Hair follicle dermal papilla cell (primary cell): ENCODE data around the gene HAAO. TPM values are rescaled to one million over a fixed set of nuclear protein-coding genes. Genes with fewer than 3 reads are reported as not detected.

Source experiments
- total RNA-seq: library from RNA; depleted of rRNA; stranded (reverse); fragments of >200 nt; gene quantifications from 2 replicates; pipeline ENCODE4 v1.2.3, GENCODE V29; 2012

Gene HAAO
- total RNA-seq = 5.7 and 7.0 TPM in 2 replicates

DNA sequence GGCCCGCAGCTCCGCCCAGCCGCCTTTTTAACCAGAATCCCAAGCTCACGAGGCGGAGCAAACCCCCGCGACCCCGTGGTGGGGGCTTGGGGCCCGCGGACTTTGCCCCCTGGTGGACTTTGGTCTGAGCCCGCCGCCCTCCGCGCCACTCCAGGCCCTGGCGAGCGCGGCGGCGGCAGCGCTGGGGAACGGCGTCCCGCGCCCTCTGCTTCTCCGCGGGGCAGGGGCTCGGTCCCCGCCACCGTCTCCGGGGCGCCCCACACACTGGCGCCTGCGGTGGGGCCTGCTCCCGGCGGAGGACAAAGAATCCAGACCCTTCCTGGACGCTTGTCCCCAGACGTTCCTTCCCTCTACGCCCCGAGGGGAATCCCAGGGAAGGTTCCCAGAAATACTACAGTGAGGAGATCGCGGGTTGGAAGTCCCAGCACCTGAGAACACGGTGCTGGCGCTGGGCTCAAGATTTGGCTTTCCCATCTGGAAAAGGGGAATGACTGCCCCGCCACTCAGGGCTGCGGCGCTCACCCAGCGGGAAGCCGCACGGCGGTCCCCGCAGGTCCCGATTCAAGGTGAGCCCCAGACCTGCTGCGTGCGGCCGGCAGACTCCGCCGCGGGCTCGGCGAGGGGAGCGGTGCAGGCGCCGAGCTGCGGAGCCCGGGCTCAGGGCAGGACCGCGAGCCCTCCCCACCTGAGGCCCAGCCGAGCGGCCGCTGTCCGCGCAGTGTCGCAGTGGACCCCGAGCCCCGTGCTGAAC lies at the start of gene HAAO:
Gene HAAO, minus strand, starts transcription at position 1 of the 751 bp plus-strand sequence. CDS start 47 bp downstream, outside the sequence.

DNA sequence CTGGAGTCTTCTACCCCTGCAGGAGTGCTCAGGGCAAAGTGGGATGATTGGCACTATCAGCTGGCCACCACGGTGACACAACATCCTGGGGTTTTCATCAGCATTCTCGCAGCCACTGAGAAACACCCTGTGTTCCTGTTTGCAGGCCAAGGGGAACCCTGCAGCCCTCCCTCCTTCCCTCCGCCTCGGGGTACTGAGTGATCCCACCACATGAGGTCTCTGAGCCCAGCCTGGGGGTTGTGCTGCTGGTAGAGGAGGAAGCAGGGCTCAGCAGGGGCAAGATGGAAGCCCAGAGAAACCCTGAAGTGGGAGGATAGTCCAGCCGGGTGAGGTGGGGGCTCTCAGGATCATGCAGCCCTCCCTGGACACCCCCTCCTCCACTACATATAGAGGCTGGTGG lies 28.3 kb downstream of the HAAO start, which contains the start of gene OXER1:
Gene OXER1, minus strand, starts transcription at position 40 of the 400 bp plus-strand sequence. CDS start 73 bp downstream, outside the sequence.

Other genes starting within 250 kb of the HAAO start
- 32.5 and 35.9 TPM in 2 replicates for gene MTA3, start 224.0 kb downstream of the HAAO start, total RNA-seq
- gene OXER1, start 28.4 kb downstream of the HAAO start, total RNA-seq = 0.32 and 0.49 TPM in 2 replicates